H9 (cell line): ENCODE data around the gene EGLN1. TPM values are rescaled to one million over a fixed set of nuclear protein-coding genes. Genes with fewer than 3 reads are reported as not detected.
"Not testable (repeated sequence)": the region's sequence is repeated elsewhere in the genome, so short reads cannot be mapped to it uniquely, and the experiment has no call there.

ENCODE experiments used
- DNase-seq: peaks from one replicate; pipeline ENCODE4 v3.0.0-alpha.2; 2017
- H2AFZ ChIP-seq: one replicate; pipeline ENCODE4 v1.6.1; 2013; ENCODE audit warnings: mild to moderate bottlenecking, low read length, control low read depth, moderate library complexity
- H2AK5ac ChIP-seq: 2 replicates; pipeline ENCODE4 v1.6.1; 2013; ENCODE audit warnings: low read length, control low read depth, mixed read lengths; ENCODE audit not compliant: insufficient read length
- H2BK120ac ChIP-seq: one replicate; pipeline ENCODE4 v1.6.1; 2013; ENCODE audit warnings: low read depth, mild to moderate bottlenecking, low read length, control low read depth, inconsistent platforms; ENCODE audit not compliant: poor library complexity, severe bottlenecking
- H2BK12ac ChIP-seq: 2 replicates; pipeline ENCODE4 v1.6.1; 2013; ENCODE audit warnings: low read length, control low read depth, mixed read lengths, low read depth; ENCODE audit not compliant: insufficient read length
- H2BK15ac ChIP-seq: 2 replicates; pipeline ENCODE4 v1.6.1; 2013; ENCODE audit warnings: low read depth, low read length, control low read depth
- H2BK20ac ChIP-seq: one replicate; pipeline ENCODE4 v1.6.1; 2013; ENCODE audit warnings: low read depth, mild to moderate bottlenecking, low read length, control low read depth, inconsistent platforms; ENCODE audit not compliant: poor library complexity, severe bottlenecking
- H2BK5ac ChIP-seq: 2 replicates; pipeline ENCODE4 v1.6.1; 2013; ENCODE audit warnings: low read length, control low read depth, mixed read lengths; ENCODE audit not compliant: insufficient read length
- H3K14ac ChIP-seq: 2 replicates; pipeline ENCODE4 v1.6.1; 2013; ENCODE audit warnings: low read length, control low read depth; ENCODE audit not compliant: insufficient read depth
- H3K18ac ChIP-seq: 2 replicates; pipeline ENCODE4 v1.6.1; 2013; ENCODE audit warnings: low read depth, mild to moderate bottlenecking, mixed read lengths, low read length, control low read depth; ENCODE audit not compliant: insufficient read length
- H3K23ac ChIP-seq: 2 replicates; pipeline ENCODE4 v1.6.1; 2013; ENCODE audit warnings: low read length, control low read depth, mixed read lengths, low read depth; ENCODE audit not compliant: insufficient read length
- H3K23me2 ChIP-seq: 2 replicates; pipeline ENCODE4 v1.6.1; 2013; ENCODE audit warnings: low read depth, mild to moderate bottlenecking, mixed read lengths, low read length, control low read depth; ENCODE audit not compliant: insufficient read length, poor library complexity, severe bottlenecking
- H3K27ac ChIP-seq: 2 replicates; pipeline ENCODE4 v1.5.1; 2013; ENCODE audit warnings: low read length, control low read depth, mixed read lengths, low read depth; ENCODE audit not compliant: insufficient read length
- H3K27me3 ChIP-seq: 2 replicates; pipeline ENCODE4 v1.6.1; 2013; ENCODE audit warnings: low read length, control low read depth, inconsistent platforms; ENCODE audit not compliant: insufficient read depth
- H3K4ac ChIP-seq: 2 replicates; pipeline ENCODE4 v1.6.1; 2013; ENCODE audit warnings: low read depth, mild to moderate bottlenecking, control low read depth, inconsistent platforms, low read length, moderate library complexity
- H3K4me1 ChIP-seq: 2 replicates; pipeline ENCODE4 v1.6.1; 2013; ENCODE audit warnings: low read length, control low read depth, inconsistent platforms; ENCODE audit not compliant: insufficient read depth
- H3K4me2 ChIP-seq: 2 replicates; pipeline ENCODE4 v1.6.1; 2013; ENCODE audit warnings: low read length, control low read depth, mixed read lengths; ENCODE audit not compliant: insufficient read length, insufficient read depth
- H3K56ac ChIP-seq: 2 replicates; pipeline ENCODE4 v1.6.1; 2013; ENCODE audit warnings: low read depth, mild to moderate bottlenecking, mixed read lengths, low read length, control low read depth; ENCODE audit not compliant: insufficient read length
- H3K79me1 ChIP-seq: 2 replicates; pipeline ENCODE4 v1.6.1; 2013; ENCODE audit warnings: low read depth, mild to moderate bottlenecking, moderate library complexity, low read length, control low read depth, inconsistent platforms; ENCODE audit not compliant: insufficient read depth, poor library complexity, severe bottlenecking
- H3K79me2 ChIP-seq: 2 replicates; pipeline ENCODE4 v1.6.1; 2013; ENCODE audit warnings: low read length, control low read depth, inconsistent platforms; ENCODE audit not compliant: insufficient read depth
- H3K9ac ChIP-seq: 2 replicates; pipeline ENCODE4 v1.6.1; 2013; ENCODE audit warnings: low read length, control low read depth, mixed read lengths; ENCODE audit not compliant: insufficient read length; ENCODE audit errors: extremely low read depth
- H3K9me3 ChIP-seq: one replicate; pipeline ENCODE4 v1.6.1; 2013; ENCODE audit warnings: low read depth, low read length, inconsistent platforms; ENCODE audit not compliant: control insufficient read depth
- H3T11ph ChIP-seq: one replicate; pipeline ENCODE4 v1.6.1; 2013; ENCODE audit warnings: mild to moderate bottlenecking, low read length, control low read depth, inconsistent platforms
- H4K20me1 ChIP-seq: one replicate; pipeline ENCODE4 v1.6.1; 2013; ENCODE audit not compliant: control insufficient read depth, insufficient read length, insufficient read depth
- H4K5ac ChIP-seq: 2 replicates; pipeline ENCODE4 v1.6.1; 2013; ENCODE audit warnings: low read depth, mild to moderate bottlenecking, mixed read lengths, low read length, control low read depth; ENCODE audit not compliant: insufficient read length
- H4K8ac ChIP-seq: replicated peaks from 2 replicates; pipeline ENCODE4 v1.6.1; 2013; ENCODE audit warnings: low read length, control low read depth, mixed read lengths, low read depth; ENCODE audit not compliant: insufficient read length
- H4K91ac ChIP-seq: 2 replicates; pipeline ENCODE4 v1.6.1; 2013; ENCODE audit warnings: low read depth, mild to moderate bottlenecking, moderate library complexity, mixed read lengths, low read length, control low read depth; ENCODE audit not compliant: insufficient read length
- H3K27ac Mint-ChIP-seq, 3 experiments: 2 replicates in 2 of 3; 3 replicates in 1 of 3; pipeline ENCODE4 v1.8.0; 2020 to 2021; ENCODE audit warnings: mixed read lengths in 3 of 3, mild to moderate bottlenecking in 1 of 3, moderate library complexity in 1 of 3
- H3K27me3 Mint-ChIP-seq: 2 replicates; pipeline ENCODE4 v1.8.0; 2021; ENCODE audit warnings: low read depth, mild to moderate bottlenecking, moderate library complexity, mixed read lengths
- H3K36me3 Mint-ChIP-seq, 3 experiments: 2 replicates in 2 of 3; 3 replicates in 1 of 3; pipeline ENCODE4 v1.8.0; 2020 to 2021; ENCODE audit warnings: low read depth in 3 of 3, mixed read lengths in 3 of 3; ENCODE audit not compliant: insufficient read depth in 1 of 3
- H3K4me1 Mint-ChIP-seq, 2 experiments: 2 replicates each; pipeline ENCODE4 v1.8.0; 2020; ENCODE audit warnings: mixed read lengths in 2 of 2
- H3K4me3 Mint-ChIP-seq, 2 experiments: 2 replicates in 1 of 2; 3 replicates in 1 of 2; pipeline ENCODE4 v1.8.0; 2020 to 2021; ENCODE audit warnings: mild to moderate bottlenecking in 2 of 2, mixed read lengths in 2 of 2, moderate library complexity in 1 of 2
- H3K9me3 Mint-ChIP-seq, 2 experiments: 2 replicates in 1 of 2; 3 replicates in 1 of 2; pipeline ENCODE4 v1.8.0; 2020; ENCODE audit warnings: mild to moderate bottlenecking in 2 of 2, mixed read lengths in 2 of 2, moderate library complexity in 1 of 2
- CTCF ChIP-seq: fragments of 200-600 bp; sonication (generic); conservative IDR thresholded peaks from 3 replicates; pipeline ENCODE4 v1.8.0; 2021; ENCODE audit warnings: antibody characterized with exemption, mild to moderate bottlenecking
- WGBS: extraction: QIAGEN DNeasy Blood & Tissue Kit; methylation state at CpG from one replicate; pipeline ENCODE4 v1.1.7; 2013; ENCODE audit warnings: missing lambda C conversion rate, low lambda C conversion rate, mixed read lengths; ENCODE audit not compliant: insufficient read length; ENCODE audit errors: extremely low coverage; 5-methylcytosine and 5-hydroxymethylcytosine counted together
- total RNA-seq: library from RNA; stranded (reverse); gene quantifications from 2 replicates; pipeline ENCODE4 v1.2.1, GENCODE V29; 2021

EGLN1 gene
- total RNA-seq, 1 experiment from 2014 or later: 8.4 TPM

- peaks cover 4 to 8% of the 10 kb centered on the region in 2 experiments for H3K4me1 Mint-ChIP-seq
- Histone ChIP-seq H2BK5ac (no peak overlapping the region), H3K79me1 (no peaks in the 10 kb centered on the region), H3K79me2 (no peaks in the 10 kb centered on the region), H3K27me3 (peaks cover 3% of the 10 kb centered on the region; the same call in 1 of the 2 replicates), H4K91ac (no peak overlapping the region), H3K14ac (no peak overlapping the region), H3K27ac (no peak overlapping the region), H2AK5ac (no peak overlapping the region), H2BK12ac (no peak overlapping the region), H2AFZ (no peak overlapping the region), H2BK15ac (no peak overlapping the region), H3K23me2 (no peaks in the 10 kb centered on the region), H4K5ac (no peak overlapping the region), H3K56ac (no peak overlapping the region), H2BK120ac (no peak overlapping the region), H3K9ac (no peak overlapping the region), H4K20me1 (no peaks in the 10 kb centered on the region), H3T11ph (no peak overlapping the region), H3K9me3 (no peaks in the 10 kb centered on the region), H4K8ac (no peak overlapping the region), H3K4me1 (no peaks in the 10 kb centered on the region), H3K18ac (no peak overlapping the region), H3K4ac (no peak overlapping the region), H2BK20ac (no peak overlapping the region), H3K4me2 (no peak overlapping the region), H3K23ac (no peak overlapping the region)
- 0 out of 5 replicates have a peak, but pooled peaks cover 2% of the 10 kb centered on the region in 2 experiments for H3K9me3 Mint-ChIP-seq
- no peak for DNase-seq
- no peak for TF ChIP-seq CTCF
- H3K4me3 Mint-ChIP-seq: no peak overlapping the region
- H3K36me3 Mint-ChIP-seq: no peaks in the 10 kb centered on the region
- H3K27ac Mint-ChIP-seq: no peak overlapping the region
- H3K27me3 Mint-ChIP-seq: peaks cover 26% of the 10 kb centered on the region
- WGBS: no CpG with 5 or more reads among the region's 6 CpGs
These were observed 9.8 kb upstream of the EGLN1 start for GRCh38 chr1:231431665-231432415.

- not testable (repeated sequence) for H3K4ac ChIP-seq, H2BK120ac ChIP-seq, H4K20me1 ChIP-seq, H3K79me2 ChIP-seq, DNase-seq, H3K9ac ChIP-seq, H3K4me2 ChIP-seq, H3K9me3 ChIP-seq, H2BK12ac ChIP-seq, H3K14ac ChIP-seq, H2AK5ac ChIP-seq, H3K4me1 ChIP-seq, H4K5ac ChIP-seq, H2BK15ac ChIP-seq, H3K23me2 ChIP-seq, H3K56ac ChIP-seq, H3K27ac Mint-ChIP-seq, H3K4me1 Mint-ChIP-seq, H4K8ac ChIP-seq, H2BK20ac ChIP-seq, H3K9me3 Mint-ChIP-seq, H2AFZ ChIP-seq, H3K27me3 ChIP-seq, H3K23ac ChIP-seq, H3K4me3 Mint-ChIP-seq, H3K27ac ChIP-seq, H2BK5ac ChIP-seq, H3K36me3 Mint-ChIP-seq, H4K91ac ChIP-seq, H3K18ac ChIP-seq, H3T11ph ChIP-seq, H3K79me1 ChIP-seq
- WGBS: no CpG with 5 or more reads among the region's 31 CpGs
- H3K27me3 Mint-ChIP-seq: peaks cover 34% of the 10 kb centered on the region
These were observed 8.7 kb upstream of the EGLN1 start for GRCh38 chr1:231430678-231431352.
